PC-3 (cell line): Measurements from ENCODE around the gene UGT1A5. TPM values are rescaled to one million over a fixed set of nuclear protein-coding genes. Genes with fewer than 3 reads are reported as not detected.

Source experiments
- ATAC-seq: fragments of 200-7000 bp; cut with Tn5 transposase; 2 replicates; pipeline ENCODE4 v1.9.1; 2020; ENCODE audit warnings: mild to moderate bottlenecking, moderate library complexity
- BruUV-seq: library from RNA; stranded (reverse); fragments of 400-500 nt; replicated peaks from 2 replicates; lab custom pipeline; 2021; lab: Mats Ljungman, UMichigan
- CTCF ChIA-PET: fragments of 300-600 bp; sonication (Branson Sonifier 250); formaldehyde crosslinking; loops from one replicate; lab custom pipeline; 2022; ENCODE audit warnings: antibody characterized with exemption; lab: Charles Lee
- POLR2A ChIA-PET: fragments of 300-600 bp; sonication (Branson Sonifier 250); formaldehyde crosslinking; loops from one replicate; lab custom pipeline; 2022; ENCODE audit warnings: antibody characterized with exemption; ENCODE audit not compliant: unreplicated experiment; lab: Charles Lee
- DNase-seq: peaks from one replicate; pipeline ENCODE4 v3.0.0-alpha.2; 2015
- H2AFZ ChIP-seq: fragments of 300-600 bp; sonication (generic); 2 replicates; pipeline ENCODE4 v1.6.0; 2016; ENCODE audit warnings: antibody characterized with exemption, low read length
- H3F3A ChIP-seq: fragments of 300-600 bp; sonication (generic); one replicate; pipeline ENCODE4 v1.6.0; 2017; ENCODE audit warnings: antibody characterized with exemption, low read length, control low read depth, mild to moderate bottlenecking; ENCODE audit not compliant: unreplicated experiment
- H3K27ac ChIP-seq: fragments of 300-600 bp; sonication (generic); 2 replicates; pipeline ENCODE4 v1.5.1; 2016; ENCODE audit warnings: mild to moderate bottlenecking, low read length
- H3K27me3 ChIP-seq: fragments of 300-600 bp; sonication (generic); 2 replicates; pipeline ENCODE4 v1.6.1; 2016; ENCODE audit warnings: low read length, mixed read lengths
- H3K36me3 ChIP-seq: fragments of 300-600 bp; sonication (generic); 2 replicates; pipeline ENCODE4 v1.6.1; 2016; ENCODE audit warnings: low read depth, mixed run types, low read length, mixed read lengths
- H3K4me1 ChIP-seq: fragments of 300-600 bp; sonication (generic); 2 replicates; pipeline ENCODE4 v1.5.1; 2016; ENCODE audit warnings: low read length; ENCODE audit not compliant: insufficient read depth
- H3K4me2 ChIP-seq: fragments of 300-600 bp; sonication (generic); 2 replicates; pipeline ENCODE4 v1.6.0; 2016; ENCODE audit warnings: low read length
- H3K4me3 ChIP-seq: fragments of 300-600 bp; sonication (generic); 2 replicates; pipeline ENCODE4 v1.5.1; 2016; ENCODE audit warnings: mild to moderate bottlenecking, low read length, mixed read lengths
- H3K79me2 ChIP-seq: fragments of 300-600 bp; sonication (generic); 2 replicates; pipeline ENCODE4 v1.6.1; 2017; ENCODE audit warnings: low read length, mixed read lengths
- H3K9ac ChIP-seq: fragments of 300-600 bp; sonication (generic); 2 replicates; pipeline ENCODE4 v1.6.0; 2016; ENCODE audit warnings: mild to moderate bottlenecking, low read length
- H3K9me2 ChIP-seq: fragments of 300-600 bp; sonication (generic); replicated peaks from 2 replicates; pipeline ENCODE4 v1.6.1; 2016; ENCODE audit warnings: mixed run types, low read length, mixed read lengths
- H3K9me3 ChIP-seq: fragments of 300-600 bp; sonication (generic); 2 replicates; pipeline ENCODE4 v1.6.1; 2016; ENCODE audit warnings: low read length, mixed read lengths
- H4K20me1 ChIP-seq: fragments of 300-600 bp; sonication (generic); 2 replicates; pipeline ENCODE4 v1.6.1; 2016; ENCODE audit warnings: low read length, mixed read lengths
- EZH2 ChIP-seq: fragments of 300-600 bp; sonication (generic); IDR thresholded peaks from one replicate; pipeline ENCODE4 v1.6.1; 2017; ENCODE audit warnings: antibody characterized with exemption, mild to moderate bottlenecking, low read length; ENCODE audit not compliant: unreplicated experiment
- EZH2phosphoT487 ChIP-seq: fragments of 300-600 bp; sonication (generic); IDR thresholded peaks from 2 replicates; pipeline ENCODE4 v1.6.1; 2018; ENCODE audit warnings: mild to moderate bottlenecking, antibody characterized with exemption, low read length, borderline replicate concordance
- intact Hi-C: fragments of 100-400 bp; cut with micrococcal nuclease; formaldehyde crosslinking; loops from 2 replicates; pipeline ENCODE4 v1.9.0; 2023
- total RNA-seq: library from RNA; depleted of rRNA; stranded (reverse); fragments of >200 nt; gene quantifications from 2 replicates; pipeline ENCODE4 v1.2.3, GENCODE V29; 2014
- TF ChIP-seq, protein P1 (sequence below): fragments of 300-600 bp; sonication (generic); conservative IDR thresholded peaks from 2 replicates; pipeline ENCODE4 v1.5.1; 2017; ENCODE audit warnings: antibody characterized with exemption, low read depth, mild to moderate bottlenecking, low read length

UGT1A5 gene
- total RNA-seq, 1 experiment from 2014 or later = not detected

DNA sequence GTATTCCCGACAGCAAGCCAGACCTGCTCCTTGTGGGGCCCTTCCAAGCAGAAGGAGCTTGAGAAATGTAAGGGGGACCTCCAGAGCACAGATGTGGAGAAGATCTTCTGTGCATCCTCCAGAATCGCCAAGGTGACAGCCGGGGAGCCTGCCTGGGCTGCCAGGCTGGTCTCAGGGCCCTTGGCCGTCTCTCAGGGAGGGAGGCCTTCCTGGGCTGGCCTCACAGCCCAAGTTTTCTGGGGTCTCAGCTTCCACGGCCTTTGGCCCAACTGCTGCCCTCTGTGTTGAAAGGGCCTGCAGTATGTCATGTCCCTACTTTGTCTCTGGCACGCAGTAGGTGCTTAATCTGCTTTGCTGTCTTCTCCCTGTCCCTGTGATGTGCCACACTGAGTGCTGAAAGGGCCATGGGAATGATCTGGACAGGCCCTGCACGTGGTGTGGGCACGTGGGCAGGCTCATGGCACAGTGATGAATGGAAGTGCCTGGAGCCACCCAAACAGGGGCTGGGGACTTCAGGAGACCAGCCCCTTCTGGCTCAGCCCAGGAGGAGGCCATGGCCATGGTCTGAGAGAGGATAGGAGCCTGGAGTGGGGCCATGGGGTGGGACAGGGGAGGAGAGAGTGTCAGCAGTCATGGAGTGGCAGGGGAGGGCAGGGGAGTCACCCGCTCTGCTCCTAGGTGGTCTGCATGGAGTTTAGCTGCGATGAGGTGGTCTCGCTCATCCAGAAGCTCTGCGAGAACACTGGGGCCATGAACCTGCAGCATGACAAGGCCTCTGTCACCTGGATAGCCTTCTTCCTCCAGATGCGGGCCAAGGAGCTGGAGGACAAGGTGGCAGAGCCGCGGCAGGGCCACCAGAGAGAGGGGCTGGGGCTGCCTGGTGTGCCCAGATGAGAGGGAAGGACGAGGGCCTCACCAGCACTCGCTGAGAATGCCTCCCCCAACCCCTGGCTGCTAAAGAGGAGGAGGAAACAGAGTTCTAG, 106.2 kb downstream of the UGT1A5 start:
- Histone ChIP-seq H2AFZ (no peak overlapping the region), H3K27ac (no peak overlapping the region), H4K20me1 (no peaks in the 10 kb centered on the region), H3K4me3 (no peak overlapping the region), H3K79me2 (no peaks in the 10 kb centered on the region), H3K4me2 (no peak overlapping the region), H3K27me3 (no peaks in the 10 kb centered on the region), H3K9me2 (no peaks in the 10 kb centered on the region), H3K9me3 (no peaks in the 10 kb centered on the region), H3K36me3 (no peaks in the 10 kb centered on the region), H3K4me1 (no peaks in the 10 kb centered on the region), H3F3A (no peaks in the 10 kb centered on the region), H3K9ac (no peak overlapping the region)
- intact Hi-C loops = no loop called here
- ChIA-PET POLR2A (no interaction called here), CTCF (no interaction called here)
- DNase-seq (no peak), ATAC-seq (no peak)
- TF ChIP-seq EZH2phosphoT487 (no peak), EZH2 (no peak)
- TF ChIP-seq, protein P1, sequence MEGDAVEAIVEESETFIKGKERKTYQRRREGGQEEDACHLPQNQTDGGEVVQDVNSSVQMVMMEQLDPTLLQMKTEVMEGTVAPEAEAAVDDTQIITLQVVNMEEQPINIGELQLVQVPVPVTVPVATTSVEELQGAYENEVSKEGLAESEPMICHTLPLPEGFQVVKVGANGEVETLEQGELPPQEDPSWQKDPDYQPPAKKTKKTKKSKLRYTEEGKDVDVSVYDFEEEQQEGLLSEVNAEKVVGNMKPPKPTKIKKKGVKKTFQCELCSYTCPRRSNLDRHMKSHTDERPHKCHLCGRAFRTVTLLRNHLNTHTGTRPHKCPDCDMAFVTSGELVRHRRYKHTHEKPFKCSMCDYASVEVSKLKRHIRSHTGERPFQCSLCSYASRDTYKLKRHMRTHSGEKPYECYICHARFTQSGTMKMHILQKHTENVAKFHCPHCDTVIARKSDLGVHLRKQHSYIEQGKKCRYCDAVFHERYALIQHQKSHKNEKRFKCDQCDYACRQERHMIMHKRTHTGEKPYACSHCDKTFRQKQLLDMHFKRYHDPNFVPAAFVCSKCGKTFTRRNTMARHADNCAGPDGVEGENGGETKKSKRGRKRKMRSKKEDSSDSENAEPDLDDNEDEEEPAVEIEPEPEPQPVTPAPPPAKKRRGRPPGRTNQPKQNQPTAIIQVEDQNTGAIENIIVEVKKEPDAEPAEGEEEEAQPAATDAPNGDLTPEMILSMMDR = no peak
- BruUV-seq = no TSS peak

DNA sequence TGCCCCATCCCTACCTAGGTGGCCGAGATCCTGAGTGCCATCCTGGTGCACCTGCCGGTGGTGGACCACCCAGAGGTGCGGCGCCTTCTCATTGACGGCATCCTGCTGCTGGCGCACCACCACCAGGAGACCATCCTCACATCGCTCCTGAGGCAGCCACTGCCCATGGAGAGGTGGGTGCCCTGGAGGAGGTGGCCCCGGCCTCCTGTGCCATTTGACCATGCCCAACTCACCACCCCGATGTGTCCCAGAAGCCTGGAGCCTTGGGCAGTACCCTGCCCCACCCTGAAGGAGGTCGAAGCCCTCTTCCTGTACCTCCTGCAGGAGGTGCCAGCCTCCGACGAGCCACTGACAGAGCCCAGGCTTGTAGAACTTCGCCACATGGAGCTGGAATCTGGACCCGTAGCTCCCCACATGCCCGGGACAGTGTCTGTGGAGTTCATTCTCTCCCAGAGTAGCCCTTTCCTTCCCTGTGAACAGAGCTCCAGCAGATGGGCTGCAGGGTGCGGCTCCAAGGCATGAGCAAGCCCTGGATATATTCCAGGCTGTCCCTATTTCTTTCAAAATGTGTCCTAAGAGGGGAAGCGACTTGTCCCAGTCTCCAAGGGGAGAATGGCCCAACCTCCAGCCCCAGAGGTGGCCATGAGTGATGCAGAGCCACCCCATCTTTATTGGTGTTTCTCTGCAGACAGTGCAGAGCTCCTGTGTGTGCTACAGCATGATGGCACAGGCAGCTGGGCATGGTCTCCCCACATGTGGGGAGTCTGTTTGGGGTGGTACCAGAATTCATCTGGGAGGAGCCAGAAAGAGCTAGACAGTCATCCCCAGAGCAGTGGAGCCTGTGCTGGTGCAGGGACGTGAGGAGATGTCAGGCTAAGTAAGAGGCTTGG, 107.4 kb downstream of the UGT1A5 start:
- DNase-seq = no peak
- TF ChIP-seq EZH2 = no peak
- ChIA-PET POLR2A (no interaction called here), CTCF (no interaction called here)
- H3K4me2 ChIP-seq = no peak overlapping the region
- no peaks in the 10 kb centered on the region for H3K36me3 ChIP-seq
- no peaks in the 10 kb centered on the region for H4K20me1 ChIP-seq
- no peaks in the 10 kb centered on the region for H3K79me2 ChIP-seq
- no peaks in the 10 kb centered on the region for H3K4me1 ChIP-seq
- H3K27me3 ChIP-seq = no peaks in the 10 kb centered on the region
- H3K9ac ChIP-seq = no peak overlapping the region
- no peak overlapping the region for H3K4me3 ChIP-seq
- intact Hi-C loops = no loop called here
- H3F3A ChIP-seq = no peaks in the 10 kb centered on the region
- ATAC-seq = no peak
- no peak overlapping the region for H3K27ac ChIP-seq
- BruUV-seq = no TSS peak
- H3K9me2 ChIP-seq = no peaks in the 10 kb centered on the region
- no peak overlapping the region for H2AFZ ChIP-seq
- H3K9me3 ChIP-seq = no peaks in the 10 kb centered on the region

DNA sequence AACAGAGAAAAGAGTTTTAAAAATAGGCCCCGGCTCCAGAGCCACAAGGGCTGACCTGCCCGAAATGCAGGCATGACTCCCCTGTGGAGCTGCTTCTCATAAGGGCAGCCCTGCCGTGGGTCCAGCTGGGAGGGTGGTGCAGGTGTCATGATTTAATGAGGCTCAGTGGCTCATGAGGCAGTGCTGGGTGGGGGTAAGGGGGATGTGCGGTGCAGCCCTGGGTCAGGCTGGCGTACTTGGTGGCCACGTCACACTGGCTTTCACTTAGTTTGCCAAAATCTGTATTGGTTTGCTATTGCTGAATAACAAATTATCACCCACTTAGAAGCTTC, 108.0 kb downstream of the UGT1A5 start:
- H4K20me1 ChIP-seq = no peaks in the 10 kb centered on the region

More for the DNA sequence above, 108.0 kb downstream of the UGT1A5 start:
- Histone ChIP-seq H3K4me2 (no peak overlapping the region), H2AFZ (no peak overlapping the region), H3K36me3 (no peaks in the 10 kb centered on the region), H3K4me1 (no peaks in the 10 kb centered on the region), H3F3A (no peaks in the 10 kb centered on the region), H3K27me3 (no peaks in the 10 kb centered on the region), H3K79me2 (no peaks in the 10 kb centered on the region), H3K9me2 (no peaks in the 10 kb centered on the region), H3K27ac (no peak overlapping the region), H3K9ac (no peak overlapping the region), H3K4me3 (no peak overlapping the region), H3K9me3 (no peaks in the 10 kb centered on the region)
- DNase-seq (no peak), ATAC-seq (no peak)
- intact Hi-C loops = no loop called here
- ChIA-PET CTCF (no interaction called here), POLR2A (no interaction called here)
- no TSS peak for BruUV-seq
- TF ChIP-seq, protein P1 = no peak
- TF ChIP-seq EZH2 (no peak), EZH2phosphoT487 (no peak)
